DOHH2 (cell line): Measurements from ENCODE around the gene DYNC1I1.

Source experiments
- CTCF ChIP-seq: fragments of 200-600 bp; sonication (generic); IDR thresholded peaks from one replicate; pipeline ENCODE4 v1.5.1; 2014; ENCODE audit warnings: antibody characterized with exemption, mild to moderate bottlenecking, low read depth, low read length; ENCODE audit not compliant: poor library complexity, severe bottlenecking
- EZH2phosphoT487 ChIP-seq: fragments of 200-600 bp; sonication (generic); IDR thresholded peaks from 2 replicates; pipeline ENCODE4 v1.6.1; 2017; ENCODE audit warnings: borderline replicate concordance, mild to moderate bottlenecking, antibody characterized with exemption, low read length, moderate library complexity, mixed read lengths

GRCh38 chr7:96067321-96067720 lies 295.0 kb downstream of the DYNC1I1 start:
- TF ChIP-seq CTCF: no peak
- TF ChIP-seq EZH2phosphoT487: no peak
